IMR-90 (cell line): ENCODE results near the gene GPN1. TPM values are rescaled to one million over a fixed set of nuclear protein-coding genes. Genes with fewer than 3 reads are reported as not detected.

Source experiments
- ATAC-seq: fragments of 200-7000 bp; cut with Tn5 transposase; 2 replicates; pipeline ENCODE4 v1.9.1; 2020; ENCODE audit warnings: low read depth, mild to moderate bottlenecking, moderate library complexity
- BruUV-seq: library from RNA; stranded (reverse); fragments of 400-500 nt; replicated peaks from 2 replicates; lab custom pipeline; 2021; lab: Mats Ljungman, UMichigan
- CTCF ChIA-PET: fragments of 300-600 bp; formaldehyde crosslinking; extraction: SDS; loops from one replicate; lab custom pipeline; 2021; ENCODE audit warnings: antibody characterized with exemption; lab: Yijun Ruan, JAX
- POLR2A ChIA-PET: fragments of 300-600 bp; sonication (Branson Sonifier 250); formaldehyde crosslinking; loops from one replicate; lab custom pipeline; 2022; ENCODE audit warnings: antibody characterized with exemption; ENCODE audit not compliant: unreplicated experiment; lab: Charles Lee
- DNase-seq: peaks from one replicate; pipeline ENCODE4 v3.0.0; 2013
- H2AFZ ChIP-seq: replicated peaks from 2 replicates; pipeline ENCODE3; 2013; ENCODE audit warnings: low read length, mild to moderate bottlenecking; ENCODE audit not compliant: poor library complexity
- H2AK5ac ChIP-seq: 2 replicates; pipeline ENCODE4 v1.6.1; 2013; ENCODE audit warnings: low read depth, low read length, inconsistent platforms
- H2AK9ac ChIP-seq: replicated peaks from 2 replicates; pipeline ENCODE3; 2013; ENCODE audit warnings: mild to moderate bottlenecking, low read depth, low read length, moderate library complexity; ENCODE audit not compliant: poor library complexity
- H2BK120ac ChIP-seq: 2 replicates; pipeline ENCODE4 v1.6.1; 2013; ENCODE audit warnings: low read depth, low read length, inconsistent platforms
- H2BK15ac ChIP-seq: 3 replicates; pipeline ENCODE4 v1.6.1; 2013; ENCODE audit warnings: low read depth, low read length, inconsistent platforms
- H2BK20ac ChIP-seq: 2 replicates; pipeline ENCODE4 v1.6.1; 2013; ENCODE audit warnings: low read depth, mild to moderate bottlenecking, inconsistent platforms, low read length, moderate library complexity
- H2BK5ac ChIP-seq: 2 replicates; pipeline ENCODE4 v1.6.1; 2013; ENCODE audit warnings: mild to moderate bottlenecking, low read depth, low read length, inconsistent platforms; ENCODE audit not compliant: poor library complexity, severe bottlenecking
- H3K14ac ChIP-seq: replicated peaks from 2 replicates; pipeline ENCODE4 v1.6.1; 2013; ENCODE audit warnings: low read depth, low read length, inconsistent platforms
- H3K18ac ChIP-seq: 2 replicates; pipeline ENCODE4 v1.6.1; 2013; ENCODE audit warnings: low read depth, low read length, control low read depth
- H3K23ac ChIP-seq: 2 replicates; pipeline ENCODE4 v1.6.1; 2013; ENCODE audit warnings: low read depth, low read length, inconsistent platforms
- H3K27ac ChIP-seq: 2 replicates; pipeline ENCODE4 v1.5.1; 2013; ENCODE audit warnings: mild to moderate bottlenecking, control low read depth, low read length; ENCODE audit not compliant: insufficient read depth
- H3K27me3 ChIP-seq: 2 replicates; pipeline ENCODE4 v1.6.1; 2013; ENCODE audit warnings: low read length; ENCODE audit not compliant: control insufficient read depth, insufficient read depth
- H3K36me3 ChIP-seq: 2 replicates; pipeline ENCODE4 v1.6.1; 2013; ENCODE audit warnings: low read length, mixed read lengths; ENCODE audit not compliant: control insufficient read depth, insufficient read depth
- H3K4ac ChIP-seq: 2 replicates; pipeline ENCODE4 v1.6.1; 2013; ENCODE audit warnings: low read depth, low read length, inconsistent platforms
- H3K4me1 ChIP-seq: 2 replicates; pipeline ENCODE4 v1.6.1; 2013; ENCODE audit warnings: low read length, mixed read lengths; ENCODE audit not compliant: control insufficient read depth, insufficient read depth
- H3K4me2 ChIP-seq: 2 replicates; pipeline ENCODE4 v1.6.1; 2013; ENCODE audit warnings: low read depth, mild to moderate bottlenecking, control low read depth, low read length, moderate library complexity
- H3K4me3 ChIP-seq: 2 replicates; pipeline ENCODE4 v1.5.1; 2013; ENCODE audit warnings: low read depth, mild to moderate bottlenecking, control low read depth, low read length, moderate library complexity; ENCODE audit not compliant: insufficient read depth
- H3K56ac ChIP-seq: 2 replicates; pipeline ENCODE4 v1.6.1; 2013; ENCODE audit warnings: low read length, inconsistent platforms; ENCODE audit not compliant: insufficient read depth; ENCODE audit errors: extremely low read depth
- H3K79me1 ChIP-seq, 2 experiments: 2 replicates each; pipeline ENCODE4 v1.6.1; 2013; ENCODE audit warnings: low read length in 2 of 2, inconsistent platforms in 1 of 2, low read depth in 1 of 2
- H3K9ac ChIP-seq: 2 replicates; pipeline ENCODE4 v1.6.1; 2013; ENCODE audit warnings: low read depth, low read length, control low read depth
- H3K9me1 ChIP-seq: 2 replicates; pipeline ENCODE4 v1.6.1; 2013; ENCODE audit warnings: low read length, inconsistent platforms; ENCODE audit not compliant: insufficient read depth
- H3K9me3 ChIP-seq: 2 replicates; pipeline ENCODE4 v1.6.1; 2013; ENCODE audit warnings: low read length; ENCODE audit not compliant: control insufficient read depth, insufficient read depth
- H4K20me1 ChIP-seq: 2 replicates; pipeline ENCODE4 v1.6.1; 2013; ENCODE audit warnings: low read length, inconsistent platforms; ENCODE audit not compliant: insufficient read depth
- H4K5ac ChIP-seq: 2 replicates; pipeline ENCODE4 v1.6.1; 2013; ENCODE audit warnings: mild to moderate bottlenecking, low read depth, low read length, control low read depth
- H4K8ac ChIP-seq, 2 experiments: 2 replicates each; pipeline ENCODE4 v1.6.1; 2013; ENCODE audit warnings: low read depth in 2 of 2, low read length in 2 of 2, control low read depth in 1 of 2, inconsistent platforms in 1 of 2
- H4K91ac ChIP-seq: 2 replicates; pipeline ENCODE4 v1.6.1; 2013; ENCODE audit warnings: low read depth, low read length, inconsistent platforms; ENCODE audit not compliant: insufficient read depth
- BHLHE40 ChIP-seq: fragments of 150-350 bp; IDR thresholded peaks from 2 replicates; pipeline ENCODE4 v1.6.1; 2016; ENCODE audit warnings: mild to moderate bottlenecking, low read depth, low read length
- CEBPB ChIP-seq: IDR thresholded peaks from 2 replicates; pipeline ENCODE4 v1.6.1; 2012; ENCODE audit warnings: low read depth, low read length, improper control_type of control experiment
- CHD1 ChIP-seq: IDR thresholded peaks from 2 replicates; pipeline ENCODE4 v1.6.1; 2012; ENCODE audit warnings: low read depth, low read length, improper control_type of control experiment
- CTCF ChIP-seq: conservative IDR thresholded peaks from 2 replicates; pipeline ENCODE4 v1.5.1; 2012; ENCODE audit warnings: mild to moderate bottlenecking, low read depth, low read length, improper control_type of control experiment
- ELK1 ChIP-seq: fragments of 150-350 bp; IDR thresholded peaks from 2 replicates; pipeline ENCODE4 v1.6.1; 2016; ENCODE audit warnings: low read depth, mild to moderate bottlenecking, low read length, moderate library complexity, borderline replicate concordance
- FOS ChIP-seq: fragments of 150-350 bp; IDR thresholded peaks from 2 replicates; pipeline ENCODE4 v1.6.1; 2016; ENCODE audit warnings: low read depth, low read length
- MAFK ChIP-seq: IDR thresholded peaks from 2 replicates; pipeline ENCODE4 v1.6.1; 2012; ENCODE audit warnings: low read depth, low read length, improper control_type of control experiment
- MAZ ChIP-seq: IDR thresholded peaks from 2 replicates; pipeline ENCODE4 v1.6.1; 2012; ENCODE audit warnings: low read depth, mild to moderate bottlenecking, low read length, improper control_type of control experiment, moderate library complexity, borderline replicate concordance
- MXI1 ChIP-seq: IDR thresholded peaks from 2 replicates; pipeline ENCODE4 v1.6.1; 2012; ENCODE audit warnings: low read depth, mild to moderate bottlenecking, low read length, moderate library complexity, borderline replicate concordance
- NFE2L2 ChIP-seq: fragments of 150-350 bp; IDR thresholded peaks from 2 replicates; pipeline ENCODE4 v1.6.1; 2016; ENCODE audit warnings: low read depth, mild to moderate bottlenecking, low read length
- POLR2A ChIP-seq: IDR thresholded peaks from 2 replicates; pipeline ENCODE4 v1.6.1; 2012; ENCODE audit warnings: mild to moderate bottlenecking, low read depth, low read length
- RAD21 ChIP-seq: IDR thresholded peaks from 2 replicates; pipeline ENCODE4 v1.6.1; 2012; ENCODE audit warnings: low read length, improper control_type of control experiment
- RCOR1 ChIP-seq: IDR thresholded peaks from 2 replicates; pipeline ENCODE4 v1.6.1; 2012; ENCODE audit warnings: mild to moderate bottlenecking, low read length, improper control_type of control experiment; ENCODE audit not compliant: insufficient replicate concordance
- RFX5 ChIP-seq: IDR thresholded peaks from 2 replicates; pipeline ENCODE4 v1.8.0; 2012; ENCODE audit warnings: low read depth, mild to moderate bottlenecking, low read length, moderate library complexity
- SMC3 ChIP-seq: fragments of 150-350 bp; IDR thresholded peaks from 2 replicates; pipeline ENCODE4 v1.6.1; 2016; ENCODE audit warnings: low read depth, mild to moderate bottlenecking, antibody characterized with exemption, low read length, moderate library complexity
- USF2 ChIP-seq: fragments of 150-350 bp; IDR thresholded peaks from 2 replicates; pipeline ENCODE4 v1.6.1; 2017; ENCODE audit warnings: mild to moderate bottlenecking, antibody characterized with exemption, low read length, low read depth
- WGBS, 2 experiments: methylation state at CpG; one replicate each; pipeline versions ENCODE4 v1.1.5 to v1.1.7; 2013; ENCODE audit warnings: missing lambda C conversion rate in 2 of 2; ENCODE audit not compliant: insufficient read length in 1 of 2; ENCODE audit errors: extremely low coverage in 2 of 2; 5-methylcytosine and 5-hydroxymethylcytosine counted together
- dilution Hi-C: fragments of 300-500 bp; cut with HindIII; formaldehyde crosslinking; loops from one replicate; pipeline ENCODE4 v1.14.3; 2018; ENCODE audit warnings: low sequenced_read_pairs; ENCODE audit not compliant: unreplicated experiment
- in situ Hi-C: fragments of 300-500 bp; cut with MboI; formaldehyde crosslinking; loops from 3 replicates; pipeline ENCODE4 v1.14.3; 2019; ENCODE audit warnings: low sequenced_read_pairs, inconsistent platforms, mixed read lengths
- intact Hi-C: fragments of 100-400 bp; cut with micrococcal nuclease; formaldehyde crosslinking; loops from 2 replicates; pipeline ENCODE4 v1.10.0; 2022
- polyA plus RNA-seq, 3 experiments: library from polyadenylated mRNA; depleted of rRNA; stranded (reverse); fragments of >200 nt; gene quantifications; 2 replicates each; pipeline ENCODE4 v1.2.3, GENCODE V29; 2012; ENCODE audit warnings: low replicate concordance in 1 of 3
- total RNA-seq: library from RNA; depleted of rRNA; stranded (reverse); fragments of >200 nt; gene quantifications from 2 replicates; pipeline ENCODE4 v1.2.3, GENCODE V29; 2012

The GPN1 gene
- total and polyA plus RNA-seq, 2 of the 4 experiments (the other 2 are of a cell fraction): 37.8 to 63.8 TPM

- H2AK9ac ChIP-seq: no peak overlapping the region
- H2BK5ac ChIP-seq: no peak overlapping the region
- H3K9me1 ChIP-seq: no peaks in the 10 kb centered on the region
- H3K56ac ChIP-seq: no peak overlapping the region
- no peaks in the 10 kb centered on the region for H3K9me3 ChIP-seq
- no peak for DNase-seq
- ChIA-PET CTCF (no interaction called here), POLR2A (no interaction called here)
- no peak overlapping the region for H4K8ac ChIP-seq
- H3K79me1 ChIP-seq: peaks cover 0 to 2% of the 10 kb centered on the region in 2 experiments; a peak in 1 of 4 replicates
- H4K20me1 ChIP-seq: no peaks in the 10 kb centered on the region
- TF ChIP-seq CTCF (no peak), SMC3 (no peak), FOS (no peak), POLR2A (no peak), CHD1 (no peak), NFE2L2 (no peak), CEBPB (no peak), RAD21 (no peak), MXI1 (no peak), MAZ (no peak), RCOR1 (no peak), USF2 (no peak), RFX5 (no peak), BHLHE40 (no peak), ELK1 (no peak), MAFK (no peak)
- H3K18ac ChIP-seq: no peak overlapping the region
- no peak overlapping the region for H3K4me3 ChIP-seq
- H2AK5ac ChIP-seq: no peak overlapping the region
- H3K27me3 ChIP-seq: no peaks in the 10 kb centered on the region
- peaks cover 25% of the 10 kb centered on the region for H3K36me3 ChIP-seq
- H2BK20ac ChIP-seq: no peak overlapping the region
- intact Hi-C loops (no loop called here), in situ Hi-C loops (no loop called here), dilution Hi-C loops (no loop called here)
- no peaks in the 10 kb centered on the region for H3K4me1 ChIP-seq
- no peak overlapping the region for H2AFZ ChIP-seq
- BruUV-seq: no TSS peak
- H3K14ac ChIP-seq: no peak overlapping the region
- H4K5ac ChIP-seq: no peak overlapping the region
- H3K9ac ChIP-seq: no peak overlapping the region
- no peak overlapping the region for H3K4me2 ChIP-seq
- no CpG with 5 or more reads among the region's 5 CpGs for WGBS, 2 experiments
- H3K4ac ChIP-seq: no peak overlapping the region
- H2BK15ac ChIP-seq: no peak overlapping the region
- no peak for ATAC-seq
- H3K27ac ChIP-seq: no peak overlapping the region
- H4K91ac ChIP-seq: no peak overlapping the region
- no peak overlapping the region for H2BK120ac ChIP-seq
- H3K23ac ChIP-seq: no peak overlapping the region
Measured at GRCh38 chr2:27672723-27673486, 44.1 kb downstream of the GPN1 start.
